HepG2 (cell line): Measurements from ENCODE around the gene TOR4A. TPM values are rescaled to one million over a fixed set of nuclear protein-coding genes. Genes with fewer than 3 reads are reported as not detected.
A peak's percentile ranks its signal among the peaks of the same experiment; 100 is the strongest.

ENCODE experiments used
- ARNTL ChIP-seq: sonication (generic); formaldehyde crosslinking; IDR thresholded peaks from 2 replicates; pipeline ENCODE4 v1.4.0; 2020; ENCODE audit warnings: mild to moderate bottlenecking, missing genetic modification reagents
- BHLHE40 ChIP-seq: IDR thresholded peaks from 2 replicates; pipeline ENCODE4 v1.6.1; 2011; ENCODE audit warnings: low read length, improper control_type of control experiment
- CHD2 ChIP-seq: IDR thresholded peaks from 2 replicates; pipeline ENCODE4 v1.6.1; 2011; ENCODE audit warnings: low read depth, low read length, improper control_type of control experiment
- ERF ChIP-seq: IDR thresholded peaks from 2 replicates; pipeline ENCODE4 v1.6.1; 2018; ENCODE audit warnings: missing biosample characterization, missing genetic modification reagents
- NFYB ChIP-seq: sonication (generic); formaldehyde crosslinking; IDR thresholded peaks from 2 replicates; pipeline ENCODE4 v1.4.0; 2020; ENCODE audit warnings: missing genetic modification reagents
- PHF20 ChIP-seq: sonication (generic); formaldehyde crosslinking; IDR thresholded peaks from 2 replicates; pipeline ENCODE4 v1.5.0; 2020; ENCODE audit warnings: mild to moderate bottlenecking, missing genetic modification reagents
- PITX1 ChIP-seq: sonication (generic); formaldehyde crosslinking; IDR thresholded peaks from 2 replicates; pipeline ENCODE4 v1.5.1; 2020; ENCODE audit warnings: mild to moderate bottlenecking, missing genetic modification reagents
- POLR2A ChIP-seq, 2 experiments: IDR thresholded peaks; 2 replicates each; pipeline ENCODE4 v1.6.1; 2011; ENCODE audit warnings: low read depth in 2 of 2, low read length in 2 of 2, mild to moderate bottlenecking in 1 of 2, moderate library complexity in 1 of 2; ENCODE audit not compliant: insufficient read depth in 1 of 2
- POLR2AphosphoS5 ChIP-seq: IDR thresholded peaks from 2 replicates; pipeline ENCODE4 v1.6.1; 2012; ENCODE audit warnings: low read depth, low read length
- SALL2 ChIP-seq: sonication (generic); formaldehyde crosslinking; IDR thresholded peaks from 2 replicates; pipeline ENCODE4 v1.8.1; 2023; ENCODE audit warnings: mild to moderate bottlenecking, missing genetic modification reagents, inconsistent platforms
- SPEN ChIP-seq: sonication (generic); formaldehyde crosslinking; IDR thresholded peaks from 2 replicates; pipeline ENCODE4 v1.5.1; 2020; ENCODE audit warnings: low read depth, mild to moderate bottlenecking, missing genetic modification reagents
- ZBTB1 ChIP-seq: sonication (generic); formaldehyde crosslinking; IDR thresholded peaks from 2 replicates; pipeline ENCODE4 v1.4.0; 2020; ENCODE audit warnings: missing genetic modification reagents, borderline replicate concordance
- ZBTB7B ChIP-seq: sonication (generic); formaldehyde crosslinking; IDR thresholded peaks from 2 replicates; pipeline ENCODE4 v1.4.0; 2020; ENCODE audit warnings: missing genetic modification reagents
- ZFP37 ChIP-seq: sonication (generic); formaldehyde crosslinking; IDR thresholded peaks from 2 replicates; pipeline ENCODE4 v1.4.0; 2020; ENCODE audit warnings: missing genetic modification reagents, borderline replicate concordance
- ZFY ChIP-seq: sonication (generic); formaldehyde crosslinking; IDR thresholded peaks from 2 replicates; pipeline ENCODE4 v1.4.0; 2020; ENCODE audit warnings: missing genetic modification reagents
- ZNF121 ChIP-seq: sonication (generic); formaldehyde crosslinking; IDR thresholded peaks from 2 replicates; pipeline ENCODE4 v1.5.0; 2020; ENCODE audit warnings: mild to moderate bottlenecking, missing genetic modification reagents
- ZNF143 ChIP-seq: sonication (generic); formaldehyde crosslinking; IDR thresholded peaks from 2 replicates; pipeline ENCODE4 v1.4.0; 2020; ENCODE audit warnings: missing genetic modification reagents
- ZNF224 ChIP-seq: sonication (generic); formaldehyde crosslinking; IDR thresholded peaks from 2 replicates; pipeline ENCODE4 v1.5.0; 2020; ENCODE audit warnings: mild to moderate bottlenecking, missing genetic modification reagents
- ZNF367 ChIP-seq: sonication (generic); formaldehyde crosslinking; IDR thresholded peaks from 2 replicates; pipeline ENCODE4 v1.4.0; 2020; ENCODE audit warnings: missing genetic modification reagents, borderline replicate concordance
- ZNF572 ChIP-seq: sonication (generic); formaldehyde crosslinking; IDR thresholded peaks from 2 replicates; pipeline ENCODE4 v1.5.1; 2020; ENCODE audit warnings: mild to moderate bottlenecking, missing genetic modification reagents
- ZNF672 ChIP-seq: sonication (generic); formaldehyde crosslinking; IDR thresholded peaks from 2 replicates; pipeline ENCODE4 v1.8.1; 2022; ENCODE audit warnings: missing genetic modification reagents
- ZNF850 ChIP-seq: sonication (generic); formaldehyde crosslinking; conservative IDR thresholded peaks from 2 replicates; pipeline ENCODE4 v1.9.0; 2021; ENCODE audit warnings: mild to moderate bottlenecking, missing genetic modification reagents
- polyA plus RNA-seq, 8 experiments: library from polyadenylated mRNA; depleted of rRNA in 3 of 8; stranded (reverse) in 7 of 8; unstranded in 1 of 8; fragments of >200 nt; fragmentation: Illumina TruSeq in 4 of 8; extraction: Trizol in 4 of 8; gene quantifications; 2 replicates each; pipeline versions ENCODE4 v1.2.1 to v1.2.3, GENCODE V29; 2011 to 2016; ENCODE audit warnings: low read depth in 4 of 8, missing spikeins in 1 of 8, mixed read lengths in 1 of 8; ENCODE audit not compliant: insufficient read depth in 1 of 8
- total RNA-seq, 5 experiments: library from RNA; depleted of rRNA; stranded (reverse); fragments of >200 nt; fragmentation: Illumina TruSeq; extraction: Trizol; gene quantifications; 2 replicates each; pipeline ENCODE4 v1.2.3, GENCODE V29; 2016; ENCODE audit warnings: low read depth in 1 of 5
- TF ChIP-seq, protein P1 (sequence below): IDR thresholded peaks from 2 replicates; pipeline ENCODE4 v1.6.1; 2016; ENCODE audit warnings: low read depth, borderline replicate concordance
- TF ChIP-seq, protein P2 (sequence below): sonication (generic); formaldehyde crosslinking; IDR thresholded peaks from 2 replicates; pipeline ENCODE4 v1.4.0; 2020; ENCODE audit warnings: mild to moderate bottlenecking, missing genetic modification reagents
- TF ChIP-seq, protein P3 (sequence below): sonication (generic); formaldehyde crosslinking; IDR thresholded peaks from 2 replicates; pipeline ENCODE4 v1.5.0; 2020; ENCODE audit warnings: missing genetic modification reagents
- TF ChIP-seq, protein P4 (sequence below): sonication (generic); formaldehyde crosslinking; IDR thresholded peaks from 2 replicates; pipeline ENCODE4 v1.8.1; 2023; ENCODE audit warnings: mild to moderate bottlenecking, missing genetic modification reagents, borderline replicate concordance

TOR4A gene
- total and polyA plus RNA-seq, 2 of the 13 experiments (the other 11 are each of a cell fraction or from before 2014, with no cell fraction given) = 11.1 to 14.2 TPM

DNA sequence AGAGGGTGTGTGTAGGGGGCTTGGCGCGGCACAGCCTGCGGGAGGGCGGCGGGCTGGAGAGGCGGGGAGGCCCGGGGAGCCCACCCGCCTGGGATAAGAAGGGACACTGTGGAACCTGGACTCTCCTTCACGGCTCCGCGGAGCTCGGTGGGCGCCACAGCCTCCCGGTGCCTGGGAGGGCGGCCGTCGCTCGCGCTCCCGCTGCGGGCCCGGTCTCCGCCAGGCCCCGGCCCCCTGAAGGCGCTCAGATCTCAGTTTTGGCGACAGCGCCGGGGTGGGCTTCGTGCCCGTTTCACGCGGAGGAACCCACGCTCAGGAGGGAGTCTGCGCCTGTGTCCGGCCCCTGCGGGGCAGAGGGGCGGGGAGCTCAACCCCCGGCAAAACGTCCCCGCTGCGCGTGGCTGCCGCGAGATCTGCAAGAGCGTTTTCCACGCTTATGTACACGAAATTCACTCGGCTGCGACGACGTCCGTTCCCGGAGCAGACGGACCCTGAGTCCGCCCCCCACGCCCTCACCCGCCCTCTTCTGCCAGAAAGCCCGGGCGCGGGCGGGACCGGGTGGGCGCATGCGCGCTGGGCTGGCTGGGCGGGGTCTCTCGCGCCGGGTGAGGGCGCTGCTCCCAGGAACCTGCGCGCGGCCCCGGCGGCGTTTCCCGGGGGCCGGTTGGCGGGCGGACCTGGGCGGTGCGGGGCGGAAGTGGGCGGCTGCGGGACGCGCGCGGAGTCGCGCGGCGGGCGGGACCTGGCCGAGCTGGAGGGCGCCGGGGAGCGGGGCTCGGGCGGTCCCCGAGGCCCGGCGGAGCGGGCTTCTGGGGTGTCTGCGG is 22.7 kb upstream of the TOR4A start, which contains the start of gene NELFB (continued):
- no peak; the same call in 1 of the 2 replicates for TF ChIP-seq ZNF367 (CRISPR knock-in tag)
- TF ChIP-seq POLR2AphosphoS5 = peak; percentile 88
- TF ChIP-seq SALL2 (CRISPR knock-in tag) = peak; percentile 70; the same call in 1 of the 2 replicates
- TF ChIP-seq, protein P1, sequence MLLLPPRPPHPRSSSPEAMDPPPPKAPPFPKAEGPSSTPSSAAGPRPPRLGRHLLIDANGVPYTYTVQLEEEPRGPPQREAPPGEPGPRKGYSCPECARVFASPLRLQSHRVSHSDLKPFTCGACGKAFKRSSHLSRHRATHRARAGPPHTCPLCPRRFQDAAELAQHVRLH (CRISPR knock-in tag) = no peak
- TF ChIP-seq ZFP37 (CRISPR knock-in tag) = no peak
- TF ChIP-seq ZNF672 (CRISPR knock-in tag) = peak; percentile 74; the same call in 1 of the 2 replicates
- TF ChIP-seq POLR2A (IDR thresholded peaks at IDR 0.05; ENCODE audit: insufficient read depth in 1 of 2, low read depth in 2 of 2, low read length in 2 of 2) = peak in 1 of 2 experiments; percentile 80; a peak in 2 of 4 replicates
- peak; percentile 34; the same call in 1 of the 2 replicates for TF ChIP-seq CHD2
- TF ChIP-seq ZBTB1 (CRISPR knock-in tag) = peak; percentile 99
- TF ChIP-seq PITX1 = 0 out of 2 replicates have a peak, but pooled peaks have one; percentile 42
- TF ChIP-seq ERF (CRISPR knock-in tag) = peak; percentile 60
- TF ChIP-seq NFYB (CRISPR knock-in tag) = no peak; the same call in 1 of the 2 replicates
- TF ChIP-seq, protein P2, sequence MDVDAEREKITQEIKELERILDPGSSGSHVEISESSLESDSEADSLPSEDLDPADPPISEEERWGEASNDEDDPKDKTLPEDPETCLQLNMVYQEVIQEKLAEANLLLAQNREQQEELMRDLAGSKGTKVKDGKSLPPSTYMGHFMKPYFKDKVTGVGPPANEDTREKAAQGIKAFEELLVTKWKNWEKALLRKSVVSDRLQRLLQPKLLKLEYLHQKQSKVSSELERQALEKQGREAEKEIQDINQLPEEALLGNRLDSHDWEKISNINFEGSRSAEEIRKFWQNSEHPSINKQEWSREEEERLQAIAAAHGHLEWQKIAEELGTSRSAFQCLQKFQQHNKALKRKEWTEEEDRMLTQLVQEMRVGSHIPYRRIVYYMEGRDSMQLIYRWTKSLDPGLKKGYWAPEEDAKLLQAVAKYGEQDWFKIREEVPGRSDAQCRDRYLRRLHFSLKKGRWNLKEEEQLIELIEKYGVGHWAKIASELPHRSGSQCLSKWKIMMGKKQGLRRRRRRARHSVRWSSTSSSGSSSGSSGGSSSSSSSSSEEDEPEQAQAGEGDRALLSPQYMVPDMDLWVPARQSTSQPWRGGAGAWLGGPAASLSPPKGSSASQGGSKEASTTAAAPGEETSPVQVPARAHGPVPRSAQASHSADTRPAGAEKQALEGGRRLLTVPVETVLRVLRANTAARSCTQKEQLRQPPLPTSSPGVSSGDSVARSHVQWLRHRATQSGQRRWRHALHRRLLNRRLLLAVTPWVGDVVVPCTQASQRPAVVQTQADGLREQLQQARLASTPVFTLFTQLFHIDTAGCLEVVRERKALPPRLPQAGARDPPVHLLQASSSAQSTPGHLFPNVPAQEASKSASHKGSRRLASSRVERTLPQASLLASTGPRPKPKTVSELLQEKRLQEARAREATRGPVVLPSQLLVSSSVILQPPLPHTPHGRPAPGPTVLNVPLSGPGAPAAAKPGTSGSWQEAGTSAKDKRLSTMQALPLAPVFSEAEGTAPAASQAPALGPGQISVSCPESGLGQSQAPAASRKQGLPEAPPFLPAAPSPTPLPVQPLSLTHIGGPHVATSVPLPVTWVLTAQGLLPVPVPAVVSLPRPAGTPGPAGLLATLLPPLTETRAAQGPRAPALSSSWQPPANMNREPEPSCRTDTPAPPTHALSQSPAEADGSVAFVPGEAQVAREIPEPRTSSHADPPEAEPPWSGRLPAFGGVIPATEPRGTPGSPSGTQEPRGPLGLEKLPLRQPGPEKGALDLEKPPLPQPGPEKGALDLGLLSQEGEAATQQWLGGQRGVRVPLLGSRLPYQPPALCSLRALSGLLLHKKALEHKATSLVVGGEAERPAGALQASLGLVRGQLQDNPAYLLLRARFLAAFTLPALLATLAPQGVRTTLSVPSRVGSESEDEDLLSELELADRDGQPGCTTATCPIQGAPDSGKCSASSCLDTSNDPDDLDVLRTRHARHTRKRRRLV (CRISPR knock-in tag) = no peak
- peak; percentile 63 for TF ChIP-seq ZFY (CRISPR knock-in tag)
- TF ChIP-seq, protein P3, sequence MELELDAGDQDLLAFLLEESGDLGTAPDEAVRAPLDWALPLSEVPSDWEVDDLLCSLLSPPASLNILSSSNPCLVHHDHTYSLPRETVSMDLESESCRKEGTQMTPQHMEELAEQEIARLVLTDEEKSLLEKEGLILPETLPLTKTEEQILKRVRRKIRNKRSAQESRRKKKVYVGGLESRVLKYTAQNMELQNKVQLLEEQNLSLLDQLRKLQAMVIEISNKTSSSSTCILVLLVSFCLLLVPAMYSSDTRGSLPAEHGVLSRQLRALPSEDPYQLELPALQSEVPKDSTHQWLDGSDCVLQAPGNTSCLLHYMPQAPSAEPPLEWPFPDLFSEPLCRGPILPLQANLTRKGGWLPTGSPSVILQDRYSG (CRISPR knock-in tag) = no peak
- TF ChIP-seq BHLHE40 = no peak
- TF ChIP-seq PHF20 (CRISPR knock-in tag) = peak; percentile 73
- no peak for TF ChIP-seq ZNF121 (CRISPR knock-in tag)
- TF ChIP-seq ZNF850 (CRISPR knock-in tag) = no peak
- TF ChIP-seq SPEN = peak; percentile 54
- TF ChIP-seq ZNF143 (CRISPR knock-in tag) = peak; percentile 27; the same call in 1 of the 2 replicates
- TF ChIP-seq ZNF224 (CRISPR knock-in tag) = 0 out of 2 replicates have a peak, but pooled peaks have one; percentile 75
- TF ChIP-seq ZNF572 (CRISPR knock-in tag) = no peak
- 0 out of 2 replicates have a peak, but pooled peaks have one; percentile 3 for TF ChIP-seq ARNTL (CRISPR knock-in tag)
- TF ChIP-seq, protein P4, sequence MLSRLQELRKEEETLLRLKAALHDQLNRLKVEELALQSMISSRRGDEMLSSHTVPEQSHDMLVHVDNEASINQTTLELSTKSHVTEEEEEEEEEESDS (CRISPR knock-in tag) = no peak
- TF ChIP-seq ZBTB7B (CRISPR knock-in tag) = peak; percentile 46; the same call in 1 of the 2 replicates
